SU-DHL-6 (cell line): ENCODE results near the gene IPPK.

Experiments
- H2AFZ ChIP-seq: fragments of 200-600 bp; sonication (generic); 2 replicates; pipeline ENCODE4 v1.6.1; 2014; ENCODE audit warnings: low read depth, mild to moderate bottlenecking, moderate library complexity, mixed read lengths, antibody characterized with exemption, low read length; ENCODE audit not compliant: severe bottlenecking
- H3F3A ChIP-seq: fragments of 200-600 bp; shearing (Covaris generic); 2 replicates; pipeline ENCODE4 v1.6.0; 2016; ENCODE audit warnings: antibody characterized with exemption, mild to moderate bottlenecking; ENCODE audit not compliant: insufficient read depth
- H3K27ac ChIP-seq: fragments of 200-600 bp; sonication (generic); 2 replicates; pipeline ENCODE4 v1.5.1; 2016; ENCODE audit warnings: low read depth, mild to moderate bottlenecking, low read length, moderate library complexity, mixed read lengths
- H3K27me3 ChIP-seq: fragments of 200-600 bp; sonication (generic), shearing (Covaris generic); 2 replicates; pipeline ENCODE4 v1.6.0; 2014; ENCODE audit warnings: mild to moderate bottlenecking, low read length
- H3K36me3 ChIP-seq: fragments of 200-600 bp; sonication (generic); 2 replicates; pipeline ENCODE4 v1.6.1; 2014; ENCODE audit warnings: mild to moderate bottlenecking, low read length, mixed read lengths
- H3K4me2 ChIP-seq: fragments of 300-600, 200-600 bp; shearing (Covaris generic), sonication (generic); 2 replicates; pipeline ENCODE4 v1.6.0; 2014; ENCODE audit warnings: low read length, low read depth, mild to moderate bottlenecking; ENCODE audit not compliant: poor library complexity, severe bottlenecking
- H3K4me3 ChIP-seq: fragments of 200-600 bp; sonication (generic); 2 replicates; pipeline ENCODE4 v1.5.1; 2014; ENCODE audit warnings: antibody characterized with exemption, low read length, mild to moderate bottlenecking, mixed read lengths; ENCODE audit not compliant: insufficient read depth, poor library complexity, severe bottlenecking
- H3K79me2 ChIP-seq: fragments of 200-600 bp; sonication (generic); 2 replicates; pipeline ENCODE4 v1.6.1; 2014; ENCODE audit warnings: mild to moderate bottlenecking, low read length, moderate library complexity; ENCODE audit not compliant: insufficient read depth
- H3K9ac ChIP-seq: fragments of 200-600 bp; sonication (generic); 2 replicates; pipeline ENCODE4 v1.7.0; 2014; ENCODE audit warnings: mild to moderate bottlenecking, low read length
- H3K9me2 ChIP-seq: fragments of 200-600 bp; sonication (generic); replicated peaks from 2 replicates; pipeline ENCODE4 v1.6.1; 2014; ENCODE audit warnings: low read length; ENCODE audit not compliant: insufficient read depth
- H3K9me3 ChIP-seq: fragments of 200-600 bp; sonication (generic); 2 replicates; pipeline ENCODE4 v1.6.1; 2014; ENCODE audit warnings: low read length, mixed read lengths; ENCODE audit not compliant: insufficient read depth
- H4K20me1 ChIP-seq: fragments of 200-600 bp; sonication (generic); 2 replicates; pipeline ENCODE4 v1.6.1; 2014; ENCODE audit warnings: low read depth, mild to moderate bottlenecking, antibody characterized with exemption, low read length, moderate library complexity, mixed read lengths
- CTCF ChIP-seq: fragments of 200-600 bp; sonication (generic); IDR thresholded peaks from one replicate; pipeline ENCODE4 v1.5.1; 2017; ENCODE audit warnings: antibody characterized with exemption, mild to moderate bottlenecking, low read length, moderate library complexity; ENCODE audit not compliant: insufficient read depth, poor library complexity, severe bottlenecking
- EZH2phosphoT487 ChIP-seq: fragments of 200-600 bp; sonication (generic), shearing (Covaris generic); conservative IDR thresholded peaks from 2 replicates; pipeline ENCODE4 v1.6.1; 2018; ENCODE audit warnings: mild to moderate bottlenecking, antibody characterized with exemption, low read length, moderate library complexity, mixed read lengths

The IPPK gene

GRCh38 chr9:92612292-92612691, 57.6 kb downstream of the IPPK start:
- no peaks in the 10 kb centered on the region; the same call in 1 of the 2 replicates for H3K36me3 ChIP-seq
- H3K27me3 ChIP-seq = no peaks in the 10 kb centered on the region
- H3K9ac ChIP-seq = no peak overlapping the region
- no peaks in the 10 kb centered on the region for H3K79me2 ChIP-seq
- H3K9me2 ChIP-seq = no peaks in the 10 kb centered on the region
- no peaks in the 10 kb centered on the region for H4K20me1 ChIP-seq
- no peaks in the 10 kb centered on the region for H3K9me3 ChIP-seq
- no peak overlapping the region for H3K27ac ChIP-seq
- H2AFZ ChIP-seq = no peak overlapping the region
- H3K4me2 ChIP-seq = no peak overlapping the region
- TF ChIP-seq CTCF (no peak), EZH2phosphoT487 (no peak)
- H3K4me3 ChIP-seq = no peak overlapping the region
- no peaks in the 10 kb centered on the region for H3F3A ChIP-seq

GRCh38 chr9:92611621-92612285, 58.2 kb downstream of the IPPK start:
- TF ChIP-seq CTCF (no peak), EZH2phosphoT487 (no peak)
- Histone ChIP-seq H3K27me3 (no peaks in the 10 kb centered on the region), H3K36me3 (no peaks in the 10 kb centered on the region; the same call in 1 of the 2 replicates), H3F3A (no peaks in the 10 kb centered on the region; the same call in 1 of the 2 replicates), H3K4me2 (no peak overlapping the region), H3K9ac (no peak overlapping the region), H2AFZ (no peak overlapping the region), H4K20me1 (no peaks in the 10 kb centered on the region), H3K9me2 (no peaks in the 10 kb centered on the region), H3K79me2 (no peaks in the 10 kb centered on the region), H3K4me3 (no peak overlapping the region), H3K9me3 (no peaks in the 10 kb centered on the region), H3K27ac (no peak overlapping the region)

DNA sequence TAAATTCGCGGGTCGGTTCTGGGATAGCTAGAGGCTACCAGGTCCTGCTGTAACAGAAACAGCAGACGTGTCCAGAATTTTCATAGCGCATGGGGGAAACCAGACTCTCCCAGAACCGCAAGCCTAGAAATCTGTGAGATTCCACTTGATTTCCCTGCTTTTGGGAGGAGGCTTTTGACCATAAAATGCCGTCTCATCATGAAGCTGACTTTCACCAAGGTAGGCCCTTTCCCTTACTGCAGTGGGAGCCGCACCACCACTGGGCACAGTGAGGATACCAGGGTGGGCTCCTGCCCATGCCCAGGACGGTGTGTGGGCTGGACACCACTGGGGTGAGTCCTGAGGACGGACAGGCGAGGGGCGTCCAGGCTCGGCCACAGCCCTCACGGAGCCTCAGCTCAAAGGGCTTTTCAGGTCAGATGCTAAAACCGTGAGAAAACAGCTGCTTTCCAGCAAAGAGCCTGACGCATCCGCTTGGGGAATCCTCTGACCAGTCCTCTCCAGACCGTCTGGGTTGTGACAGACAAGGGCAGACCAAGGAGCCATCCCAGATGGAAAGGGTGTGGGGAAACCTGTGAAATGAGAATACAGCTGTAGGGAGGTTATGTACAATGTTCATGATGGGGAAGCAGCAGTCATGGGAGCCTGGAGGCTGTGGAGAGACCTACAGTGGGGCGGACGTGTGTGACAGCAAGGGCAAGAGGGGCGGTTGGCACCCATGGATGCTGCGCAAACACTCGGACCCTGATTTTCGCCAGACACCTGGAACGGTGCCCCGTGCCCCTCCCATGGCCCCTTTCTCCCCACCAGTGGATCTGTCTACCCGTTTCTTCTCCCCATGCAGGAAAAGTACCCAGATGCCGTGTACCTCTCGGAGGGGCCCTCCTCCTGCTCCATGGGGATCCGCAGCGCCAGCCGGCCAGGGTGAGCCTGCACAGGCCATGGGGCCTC, 59.2 kb downstream of the IPPK start:
- H3K4me2 ChIP-seq = no peak overlapping the region
- H3K9ac ChIP-seq = no peak overlapping the region
- H3K36me3 ChIP-seq = no peaks in the 10 kb centered on the region; the same call in 1 of the 2 replicates
- H3K27ac ChIP-seq = no peak overlapping the region
- H3K9me2 ChIP-seq = no peaks in the 10 kb centered on the region
- H4K20me1 ChIP-seq = no peaks in the 10 kb centered on the region
- H3K4me3 ChIP-seq = no peak overlapping the region
- H3K27me3 ChIP-seq = no peaks in the 10 kb centered on the region
- H3F3A ChIP-seq = no peaks in the 10 kb centered on the region; the same call in 1 of the 2 replicates
- no peaks in the 10 kb centered on the region for H3K79me2 ChIP-seq
- H2AFZ ChIP-seq = no peak overlapping the region
- H3K9me3 ChIP-seq = no peaks in the 10 kb centered on the region
- TF ChIP-seq EZH2phosphoT487 (no peak), CTCF (no peak)
